ENCODE results near the gene PLSCR5. TPM values are rescaled to one million over a fixed set of nuclear protein-coding genes. Genes with fewer than 3 reads are reported as not detected.

The PLSCR5 gene
- polyA plus RNA-seq, 1 of the 3 experiments (the other 2 are of a cell fraction): not detected

DNA sequence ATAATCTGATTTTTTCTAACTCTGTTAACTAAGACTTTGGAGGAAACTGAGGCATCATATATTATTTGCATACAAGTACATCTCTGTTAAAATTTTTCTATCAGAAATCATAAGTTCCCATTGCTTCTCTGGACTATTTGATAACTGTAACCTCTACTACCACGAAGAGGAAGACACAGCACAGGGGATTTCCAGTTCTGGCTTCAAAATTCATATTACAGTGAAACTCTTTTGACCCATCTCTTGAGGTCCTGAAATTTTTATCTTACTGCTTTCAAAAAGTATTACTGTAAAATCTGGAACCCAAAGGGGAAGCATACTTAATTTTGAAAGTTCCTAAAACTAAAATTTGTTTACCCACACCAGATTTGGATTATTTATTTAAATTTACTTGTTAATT, 64.9 kb downstream of the PLSCR5 start:
- Histone ChIP-seq H3K9me3 (no peaks in the 10 kb centered on the region), H3K36me3 (replicated peaks in 1 of 2; ENCODE audit: control insufficient read depth in 1 of 2, insufficient read depth in 2 of 2, low read length in 1 of 2) (no peaks in the 10 kb centered on the region), H3K4me2 (no peak overlapping the region), H3K27me3 (ENCODE audit: insufficient read depth) (no peaks in the 10 kb centered on the region), H3K4me1 (ENCODE audit: control insufficient read depth in 1 of 2, insufficient read depth in 2 of 2, low read depth in 1 of 2, low read length in 1 of 2) (peaks cover 2 to 3% of the 10 kb centered on the region in 2 experiments; a peak in 1 of 4 replicates), H2AFZ (ENCODE audit: low read depth) (no peak overlapping the region), H3K9ac (no peak overlapping the region), H3K79me2 (ENCODE audit: insufficient read depth) (no peaks in the 10 kb centered on the region), H3K4me3 (ENCODE audit: low read depth in 2 of 2, low read length in 1 of 2) (no peak overlapping the region), H3K27ac (ENCODE audit: low read depth in 2 of 2, low read length in 1 of 2) (no peak overlapping the region), H3F3A (replicated peaks; ENCODE audit: insufficient read depth) (peaks cover 5% of the 10 kb centered on the region), H3K9me2 (no peaks in the 10 kb centered on the region), H4K20me1 (ENCODE audit: insufficient read depth) (no peaks in the 10 kb centered on the region)
- no peak for DNase-seq
- CTCF ChIA-PET: no interaction called here
- POLR2A ChIA-PET: no interaction called here
- no peak for TF ChIP-seq MEF2A (IDR thresholded peaks at IDR 0.05; ENCODE audit: borderline replicate concordance, low read depth)
- TF ChIP-seq, protein P1, sequence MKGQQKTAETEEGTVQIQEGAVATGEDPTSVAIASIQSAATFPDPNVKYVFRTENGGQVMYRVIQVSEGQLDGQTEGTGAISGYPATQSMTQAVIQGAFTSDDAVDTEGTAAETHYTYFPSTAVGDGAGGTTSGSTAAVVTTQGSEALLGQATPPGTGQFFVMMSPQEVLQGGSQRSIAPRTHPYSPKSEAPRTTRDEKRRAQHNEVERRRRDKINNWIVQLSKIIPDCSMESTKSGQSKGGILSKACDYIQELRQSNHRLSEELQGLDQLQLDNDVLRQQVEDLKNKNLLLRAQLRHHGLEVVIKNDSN (IDR thresholded peaks at IDR 0.05; ENCODE audit: borderline replicate concordance, low read depth): no peak
- 12% methylated on average over 1 of the region's 1 CpG for WGBS (ENCODE audit: low lambda C conversion rate)

DNA sequence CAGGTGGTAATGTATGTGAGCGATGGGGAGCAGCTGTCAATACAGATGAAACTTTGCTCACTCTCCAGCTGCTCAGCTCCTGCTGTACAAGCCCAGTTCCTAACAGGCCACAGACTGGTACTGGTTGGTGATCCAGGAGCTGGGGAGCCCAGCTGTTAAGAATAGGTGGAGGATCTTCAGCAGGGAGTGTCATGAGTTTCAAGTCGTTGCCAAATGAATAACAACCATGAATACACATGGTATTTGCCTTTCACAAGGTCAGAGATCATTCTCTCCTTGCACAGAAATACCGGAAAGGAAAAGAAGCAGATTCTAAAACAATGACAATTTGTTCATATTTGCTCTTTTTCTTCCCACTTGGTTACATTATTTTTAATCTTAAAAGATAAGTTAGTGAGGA, 65.8 kb downstream of the PLSCR5 start:
- Histone ChIP-seq H3K79me2 (ENCODE audit: insufficient read depth) (no peaks in the 10 kb centered on the region), H3K4me3 (ENCODE audit: low read depth in 2 of 2, low read length in 1 of 2) (no peak overlapping the region), H3K9ac (no peak overlapping the region), H3K9me3 (no peaks in the 10 kb centered on the region), H3K27me3 (ENCODE audit: insufficient read depth) (no peaks in the 10 kb centered on the region), H3K27ac (ENCODE audit: low read depth in 2 of 2, low read length in 1 of 2) (no peak overlapping the region), H3K4me2 (no peak overlapping the region), H4K20me1 (ENCODE audit: insufficient read depth) (no peaks in the 10 kb centered on the region), H3K36me3 (replicated peaks in 1 of 2; ENCODE audit: control insufficient read depth in 1 of 2, insufficient read depth in 2 of 2, low read length in 1 of 2) (no peaks in the 10 kb centered on the region), H3K9me2 (no peaks in the 10 kb centered on the region), H2AFZ (ENCODE audit: low read depth) (no peak overlapping the region), H3F3A (replicated peaks; ENCODE audit: insufficient read depth) (no peaks in the 10 kb centered on the region), H3K4me1 (ENCODE audit: control insufficient read depth in 1 of 2, insufficient read depth in 2 of 2, low read depth in 1 of 2, low read length in 1 of 2) (peaks cover 2 to 3% of the 10 kb centered on the region in 2 experiments; a peak in 1 of 4 replicates)
- ChIA-PET POLR2A (no interaction called here), CTCF (no interaction called here)
- TF ChIP-seq, protein P2, sequence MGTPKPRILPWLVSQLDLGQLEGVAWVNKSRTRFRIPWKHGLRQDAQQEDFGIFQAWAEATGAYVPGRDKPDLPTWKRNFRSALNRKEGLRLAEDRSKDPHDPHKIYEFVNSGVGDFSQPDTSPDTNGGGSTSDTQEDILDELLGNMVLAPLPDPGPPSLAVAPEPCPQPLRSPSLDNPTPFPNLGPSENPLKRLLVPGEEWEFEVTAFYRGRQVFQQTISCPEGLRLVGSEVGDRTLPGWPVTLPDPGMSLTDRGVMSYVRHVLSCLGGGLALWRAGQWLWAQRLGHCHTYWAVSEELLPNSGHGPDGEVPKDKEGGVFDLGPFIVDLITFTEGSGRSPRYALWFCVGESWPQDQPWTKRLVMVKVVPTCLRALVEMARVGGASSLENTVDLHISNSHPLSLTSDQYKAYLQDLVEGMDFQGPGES (IDR thresholded peaks at IDR 0.05; ENCODE audit: low read depth, low read length): no peak
- TF ChIP-seq EP300 (IDR thresholded peaks at IDR 0.05; ENCODE audit: borderline replicate concordance in 1 of 2, low read depth in 1 of 2, low read length in 1 of 2) (no peak), RCOR1 (IDR thresholded peaks at IDR 0.05; ENCODE audit: low read length) (no peak), POLR2AphosphoS5 (IDR thresholded peaks at IDR 0.05; ENCODE audit: low read depth, low read length) (no peak), ELF1 (IDR thresholded peaks at IDR 0.05) (no peak), FOXM1 (IDR thresholded peaks at IDR 0.05; ENCODE audit: low read depth) (no peak), TEAD4 (IDR thresholded peaks at IDR 0.05; ENCODE audit: borderline replicate concordance, insufficient read depth) (no peak), NRF1 (IDR thresholded peaks at IDR 0.05; ENCODE audit: low read depth, low read length) (no peak), JUND (IDR thresholded peaks at IDR 0.05) (no peak), RXRA (IDR thresholded peaks at IDR 0.05; ENCODE audit: borderline replicate concordance, low read depth) (no peak), FOSL2 (IDR thresholded peaks at IDR 0.05; ENCODE audit: borderline replicate concordance, low read depth) (no peak), MXI1 (IDR thresholded peaks at IDR 0.05; ENCODE audit: low read depth, low read length) (no peak), RFX5 (IDR thresholded peaks at IDR 0.05; ENCODE audit: low read length) (no peak), MEF2A (IDR thresholded peaks at IDR 0.05; ENCODE audit: borderline replicate concordance, low read depth) (no peak)
- TF ChIP-seq, protein P3, sequence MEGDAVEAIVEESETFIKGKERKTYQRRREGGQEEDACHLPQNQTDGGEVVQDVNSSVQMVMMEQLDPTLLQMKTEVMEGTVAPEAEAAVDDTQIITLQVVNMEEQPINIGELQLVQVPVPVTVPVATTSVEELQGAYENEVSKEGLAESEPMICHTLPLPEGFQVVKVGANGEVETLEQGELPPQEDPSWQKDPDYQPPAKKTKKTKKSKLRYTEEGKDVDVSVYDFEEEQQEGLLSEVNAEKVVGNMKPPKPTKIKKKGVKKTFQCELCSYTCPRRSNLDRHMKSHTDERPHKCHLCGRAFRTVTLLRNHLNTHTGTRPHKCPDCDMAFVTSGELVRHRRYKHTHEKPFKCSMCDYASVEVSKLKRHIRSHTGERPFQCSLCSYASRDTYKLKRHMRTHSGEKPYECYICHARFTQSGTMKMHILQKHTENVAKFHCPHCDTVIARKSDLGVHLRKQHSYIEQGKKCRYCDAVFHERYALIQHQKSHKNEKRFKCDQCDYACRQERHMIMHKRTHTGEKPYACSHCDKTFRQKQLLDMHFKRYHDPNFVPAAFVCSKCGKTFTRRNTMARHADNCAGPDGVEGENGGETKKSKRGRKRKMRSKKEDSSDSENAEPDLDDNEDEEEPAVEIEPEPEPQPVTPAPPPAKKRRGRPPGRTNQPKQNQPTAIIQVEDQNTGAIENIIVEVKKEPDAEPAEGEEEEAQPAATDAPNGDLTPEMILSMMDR (IDR thresholded peaks at IDR 0.05): no peak
- TF ChIP-seq, protein P4, sequence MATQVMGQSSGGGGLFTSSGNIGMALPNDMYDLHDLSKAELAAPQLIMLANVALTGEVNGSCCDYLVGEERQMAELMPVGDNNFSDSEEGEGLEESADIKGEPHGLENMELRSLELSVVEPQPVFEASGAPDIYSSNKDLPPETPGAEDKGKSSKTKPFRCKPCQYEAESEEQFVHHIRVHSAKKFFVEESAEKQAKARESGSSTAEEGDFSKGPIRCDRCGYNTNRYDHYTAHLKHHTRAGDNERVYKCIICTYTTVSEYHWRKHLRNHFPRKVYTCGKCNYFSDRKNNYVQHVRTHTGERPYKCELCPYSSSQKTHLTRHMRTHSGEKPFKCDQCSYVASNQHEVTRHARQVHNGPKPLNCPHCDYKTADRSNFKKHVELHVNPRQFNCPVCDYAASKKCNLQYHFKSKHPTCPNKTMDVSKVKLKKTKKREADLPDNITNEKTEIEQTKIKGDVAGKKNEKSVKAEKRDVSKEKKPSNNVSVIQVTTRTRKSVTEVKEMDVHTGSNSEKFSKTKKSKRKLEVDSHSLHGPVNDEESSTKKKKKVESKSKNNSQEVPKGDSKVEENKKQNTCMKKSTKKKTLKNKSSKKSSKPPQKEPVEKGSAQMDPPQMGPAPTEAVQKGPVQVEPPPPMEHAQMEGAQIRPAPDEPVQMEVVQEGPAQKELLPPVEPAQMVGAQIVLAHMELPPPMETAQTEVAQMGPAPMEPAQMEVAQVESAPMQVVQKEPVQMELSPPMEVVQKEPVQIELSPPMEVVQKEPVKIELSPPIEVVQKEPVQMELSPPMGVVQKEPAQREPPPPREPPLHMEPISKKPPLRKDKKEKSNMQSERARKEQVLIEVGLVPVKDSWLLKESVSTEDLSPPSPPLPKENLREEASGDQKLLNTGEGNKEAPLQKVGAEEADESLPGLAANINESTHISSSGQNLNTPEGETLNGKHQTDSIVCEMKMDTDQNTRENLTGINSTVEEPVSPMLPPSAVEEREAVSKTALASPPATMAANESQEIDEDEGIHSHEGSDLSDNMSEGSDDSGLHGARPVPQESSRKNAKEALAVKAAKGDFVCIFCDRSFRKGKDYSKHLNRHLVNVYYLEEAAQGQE (IDR thresholded peaks at IDR 0.05; ENCODE audit: low read depth, low read length): no peak
- TF ChIP-seq, protein P5, sequence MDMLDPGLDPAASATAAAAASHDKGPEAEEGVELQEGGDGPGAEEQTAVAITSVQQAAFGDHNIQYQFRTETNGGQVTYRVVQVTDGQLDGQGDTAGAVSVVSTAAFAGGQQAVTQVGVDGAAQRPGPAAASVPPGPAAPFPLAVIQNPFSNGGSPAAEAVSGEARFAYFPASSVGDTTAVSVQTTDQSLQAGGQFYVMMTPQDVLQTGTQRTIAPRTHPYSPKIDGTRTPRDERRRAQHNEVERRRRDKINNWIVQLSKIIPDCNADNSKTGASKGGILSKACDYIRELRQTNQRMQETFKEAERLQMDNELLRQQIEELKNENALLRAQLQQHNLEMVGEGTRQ (IDR thresholded peaks at IDR 0.05; ENCODE audit: borderline replicate concordance, low read depth, low read length): no peak
- DNase-seq: no peak
- 47% methylated on average over 3 of the region's 3 CpGs for WGBS (ENCODE audit: low lambda C conversion rate)

Data from SK-N-SH (cell line).